MG63 (cell line): Measurements from ENCODE around the gene KICS2. TPM values are rescaled to one million over a fixed set of nuclear protein-coding genes. Genes with fewer than 3 reads are reported as not detected.

Experiments used
- DNase-seq: peaks from one replicate; pipeline ENCODE4 v3.0.0-alpha.2; 2020
- H3K27me3 ChIP-seq: fragments of 250-450 bp; sonication (Bioruptor Pico); 2 replicates; pipeline ENCODE4 v1.5.1; 2020; ENCODE audit warnings: mild to moderate bottlenecking, moderate library complexity
- H3K36me3 ChIP-seq: fragments of 250-450 bp; sonication (Bioruptor Pico); 2 replicates; pipeline ENCODE4 v1.5.1; 2020; ENCODE audit warnings: mild to moderate bottlenecking, moderate library complexity
- H3K4me3 ChIP-seq: fragments of 250-450 bp; sonication (Bioruptor Pico); 2 replicates; pipeline ENCODE4 v1.5.1; 2020; ENCODE audit warnings: mild to moderate bottlenecking, moderate library complexity
- H3K9me3 ChIP-seq: fragments of 250-450 bp; sonication (Bioruptor Pico); 2 replicates; pipeline ENCODE4 v1.5.1; 2020; ENCODE audit warnings: mild to moderate bottlenecking, moderate library complexity
- total RNA-seq: library from RNA; depleted of rRNA; stranded (reverse); fragments of >200 nt; shearing (Covaris generic); gene quantifications from 2 replicates; pipeline ENCODE4 v1.2.3, GENCODE V29; 2014; ENCODE audit warnings: low replicate concordance; rRNA removed

The KICS2 gene
- 1.5 and 5.4 TPM in 2 replicates for total RNA-seq

DNA sequence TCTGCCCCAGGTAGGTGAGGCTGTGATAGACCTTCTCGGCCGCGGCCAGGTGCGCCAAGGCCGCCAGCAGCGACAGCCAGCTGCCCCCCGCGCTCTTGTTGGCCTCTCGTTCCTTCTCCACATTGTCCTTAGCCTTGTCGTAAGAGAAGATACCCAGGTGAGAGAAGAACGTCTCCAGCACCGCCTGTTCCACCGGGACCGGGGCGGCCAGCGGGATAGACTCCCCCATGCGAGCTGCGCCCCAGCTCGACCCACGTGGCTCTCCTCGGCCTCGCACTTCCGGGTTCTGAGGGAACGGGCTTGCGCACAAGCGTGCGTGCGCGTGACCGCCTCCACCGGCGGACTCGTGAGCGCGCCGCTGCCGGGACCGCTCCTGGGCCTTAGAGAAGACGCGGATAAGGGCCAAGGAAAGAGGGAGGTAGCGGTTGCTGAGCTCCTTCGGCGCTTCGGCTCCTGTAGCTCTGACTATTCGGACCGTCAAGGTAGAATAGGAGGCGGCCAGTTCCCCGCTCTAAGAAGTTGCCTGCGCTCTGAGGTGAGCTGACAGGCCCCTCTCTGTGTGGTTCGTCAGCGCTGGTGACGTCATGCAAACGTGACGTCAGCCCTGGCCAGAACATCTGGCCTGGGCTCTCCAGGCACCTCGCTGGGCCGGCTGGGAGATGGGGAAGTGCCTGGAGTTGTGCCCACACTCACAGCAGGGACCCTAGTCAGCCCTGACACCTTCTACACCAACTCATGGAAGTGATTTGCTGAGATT, at the start of gene KICS2:
Gene KICS2, minus strand, starts transcription at position 288 of the 757 bp plus-strand sequence. Its CDS starts 59 bp downstream, at position 229.
- DNase-seq, result peak; percentile 94
- Histone ChIP-seq H3K27me3 (no peaks in the 10 kb centered on the region), H3K9me3 (no peaks in the 10 kb centered on the region), H3K4me3 (peak within 1 kb of the TSS; percentile 87), H3K36me3 (no peaks in the 10 kb centered on the region)

DNA sequence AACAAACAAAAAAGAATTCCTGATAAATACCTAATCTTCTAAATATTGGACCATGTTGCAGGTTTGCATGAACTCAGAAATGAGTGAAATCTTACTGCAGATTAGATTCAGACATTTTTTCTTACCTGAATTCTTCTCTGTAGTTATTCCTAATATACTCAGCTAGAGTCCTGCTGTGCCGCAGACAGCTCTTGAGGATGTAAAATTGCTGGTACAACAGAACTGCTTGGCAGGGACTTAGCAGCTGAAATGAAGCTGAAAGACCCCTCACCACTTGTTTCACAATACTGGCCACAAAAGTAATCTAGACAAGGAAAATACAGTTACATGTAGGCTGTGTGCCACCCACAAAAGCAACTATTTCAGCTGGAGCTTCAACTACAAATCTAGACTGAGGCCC, 48.3 kb upstream of the KICS2 start:
- H3K27me3 ChIP-seq, result no peaks in the 10 kb centered on the region
- DNase-seq, result no peak
- no peaks in the 10 kb centered on the region for H3K9me3 ChIP-seq
- no peak overlapping the region for H3K4me3 ChIP-seq
- no peaks in the 10 kb centered on the region for H3K36me3 ChIP-seq

DNA sequence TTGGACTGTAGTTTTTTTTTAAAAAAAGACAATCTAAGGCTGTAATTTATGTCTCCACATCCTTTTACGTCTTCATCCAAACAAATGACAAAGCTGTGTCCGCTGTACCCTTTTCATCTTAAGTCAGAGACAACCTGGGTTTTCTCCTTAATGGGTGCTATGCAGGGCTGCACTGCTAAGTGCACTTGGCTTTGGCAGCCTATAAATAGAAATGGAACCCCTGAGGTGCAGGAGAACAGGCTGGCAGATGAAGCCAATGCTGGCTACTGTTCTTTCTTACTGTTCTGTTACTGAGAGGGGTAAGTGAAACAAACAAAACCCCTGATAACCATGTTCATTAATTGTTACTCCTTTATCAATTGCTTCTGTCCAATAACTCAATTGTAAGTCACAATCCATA, 47.1 kb upstream of the KICS2 start:
- no peak for DNase-seq
- Histone ChIP-seq H3K36me3 (no peaks in the 10 kb centered on the region), H3K9me3 (no peaks in the 10 kb centered on the region), H3K4me3 (no peak overlapping the region), H3K27me3 (no peaks in the 10 kb centered on the region)

DNA sequence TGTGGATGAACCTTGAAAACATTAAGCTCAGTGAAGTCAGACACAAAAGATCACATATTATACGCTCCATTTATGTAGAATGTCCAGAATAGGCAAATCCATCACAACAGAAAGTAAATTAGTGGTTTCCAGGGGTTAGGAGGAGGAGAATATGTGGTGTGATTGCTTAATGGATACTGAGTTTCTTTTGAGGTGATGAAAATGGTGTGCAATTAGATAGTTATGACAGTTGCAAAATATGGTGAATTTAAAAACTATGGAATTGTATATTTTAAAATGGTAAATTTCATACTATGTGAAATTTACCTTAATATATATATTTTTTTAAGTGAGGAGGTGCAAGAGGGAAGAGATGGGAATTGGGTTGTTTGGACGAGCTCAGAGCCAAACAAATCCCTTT, 46.3 kb upstream of the KICS2 start:
- no peak overlapping the region for H3K4me3 ChIP-seq
- H3K36me3 ChIP-seq, result no peaks in the 10 kb centered on the region
- H3K27me3 ChIP-seq, result no peaks in the 10 kb centered on the region
- DNase-seq, result no peak
- no peaks in the 10 kb centered on the region for H3K9me3 ChIP-seq

DNA sequence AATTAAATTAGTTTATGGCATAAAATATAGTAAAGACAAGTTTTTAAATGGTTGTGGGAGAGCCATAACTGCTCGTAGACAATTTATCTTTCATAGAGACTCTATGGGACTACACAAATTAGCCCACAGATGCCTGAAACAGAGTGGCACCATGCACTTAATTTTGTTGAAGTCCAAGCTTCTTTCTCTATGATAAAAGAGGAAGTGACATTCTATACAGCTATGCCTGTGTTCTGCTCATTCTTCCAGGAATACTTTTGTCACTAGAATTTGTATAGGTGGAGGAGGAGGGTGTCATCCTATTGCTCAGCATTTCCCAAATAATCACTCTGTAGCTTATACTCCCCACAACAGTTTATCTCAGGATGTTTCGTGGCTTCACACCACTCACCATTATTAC, 43.7 kb upstream of the KICS2 start:
- DNase-seq, result no peak
- H3K36me3 ChIP-seq, result no peaks in the 10 kb centered on the region
- H3K9me3 ChIP-seq, result no peaks in the 10 kb centered on the region
- H3K4me3 ChIP-seq, result no peak overlapping the region
- H3K27me3 ChIP-seq, result no peaks in the 10 kb centered on the region

DNA sequence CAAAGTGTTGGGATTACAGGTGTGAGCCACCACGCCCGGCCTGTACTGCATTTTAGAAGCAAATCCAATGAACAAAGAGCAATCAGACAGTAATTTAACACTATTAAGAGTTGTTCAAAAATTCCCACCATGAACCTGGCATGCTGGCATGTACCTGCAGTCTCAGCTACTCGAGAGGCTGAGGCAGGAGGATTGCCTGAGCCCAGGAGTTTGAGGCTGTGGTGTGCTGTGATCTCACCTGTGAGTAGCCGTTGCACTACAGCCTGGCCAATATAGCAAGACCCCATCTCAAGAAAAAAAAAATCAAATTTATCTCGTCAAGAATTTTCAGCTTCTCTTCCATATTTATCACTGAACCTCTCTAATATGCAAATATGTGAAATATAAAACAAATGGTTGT, 39.7 kb upstream of the KICS2 start:
- H3K4me3 ChIP-seq, result no peak overlapping the region
- H3K9me3 ChIP-seq, result no peaks in the 10 kb centered on the region
- no peaks in the 10 kb centered on the region for H3K36me3 ChIP-seq
- H3K27me3 ChIP-seq, result no peaks in the 10 kb centered on the region
- no peak for DNase-seq

DNA sequence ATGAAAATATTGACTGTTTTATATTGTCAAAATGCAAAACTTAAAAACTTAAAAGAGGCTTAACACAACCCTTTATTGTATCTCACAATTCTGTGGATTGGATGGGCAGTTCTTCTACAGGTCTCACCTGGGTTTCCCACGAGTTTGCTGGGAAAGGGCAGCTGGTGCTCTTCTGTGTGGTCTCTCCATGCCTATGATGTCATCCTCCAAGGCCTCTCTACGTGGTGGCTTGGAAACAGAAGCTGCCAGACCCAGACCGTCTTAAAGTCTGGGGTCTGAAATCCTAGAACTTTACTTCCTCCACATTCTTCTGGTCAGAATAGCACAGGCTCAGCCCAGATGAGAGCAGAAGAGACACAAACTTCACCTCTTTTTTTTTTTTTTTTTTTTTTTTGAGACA, 36.5 kb upstream of the KICS2 start:
- Histone ChIP-seq H3K36me3 (no peaks in the 10 kb centered on the region), H3K4me3 (no peak overlapping the region), H3K27me3 (no peaks in the 10 kb centered on the region), H3K9me3 (no peaks in the 10 kb centered on the region)
- DNase-seq, result no peak

DNA sequence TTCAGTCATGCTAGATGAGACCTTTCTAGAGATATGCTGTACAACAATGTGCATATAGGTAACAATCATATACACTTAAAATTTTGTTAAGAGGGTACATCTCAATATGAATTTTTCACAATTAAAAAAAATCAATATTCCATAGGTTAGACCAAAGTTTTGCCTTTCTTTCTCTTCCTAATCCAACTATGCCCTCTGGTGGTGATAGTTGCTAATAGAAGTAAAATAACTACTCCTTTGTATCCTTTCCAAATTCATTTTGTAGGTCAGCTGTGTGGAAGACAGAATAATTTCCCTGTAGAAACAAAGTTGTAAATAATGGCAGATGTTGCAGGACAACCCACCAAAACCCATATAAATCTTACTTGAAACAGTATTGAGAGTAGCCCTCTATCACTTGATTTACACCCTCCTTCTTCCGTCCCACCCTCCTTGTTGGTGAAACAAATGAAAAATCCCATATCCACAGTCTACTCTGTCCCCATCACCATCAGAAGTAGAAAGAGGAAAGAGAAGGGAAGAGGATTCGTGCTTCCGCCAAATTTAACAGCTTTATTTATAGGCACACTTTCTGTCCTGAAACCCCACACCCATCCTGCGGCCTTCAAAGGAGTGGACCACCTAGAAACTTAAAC, 34.2 kb upstream of the KICS2 start:
- H3K9me3 ChIP-seq, result no peaks in the 10 kb centered on the region
- no peak overlapping the region for H3K4me3 ChIP-seq
- DNase-seq, result no peak
- H3K36me3 ChIP-seq, result no peaks in the 10 kb centered on the region
- no peaks in the 10 kb centered on the region for H3K27me3 ChIP-seq

DNA sequence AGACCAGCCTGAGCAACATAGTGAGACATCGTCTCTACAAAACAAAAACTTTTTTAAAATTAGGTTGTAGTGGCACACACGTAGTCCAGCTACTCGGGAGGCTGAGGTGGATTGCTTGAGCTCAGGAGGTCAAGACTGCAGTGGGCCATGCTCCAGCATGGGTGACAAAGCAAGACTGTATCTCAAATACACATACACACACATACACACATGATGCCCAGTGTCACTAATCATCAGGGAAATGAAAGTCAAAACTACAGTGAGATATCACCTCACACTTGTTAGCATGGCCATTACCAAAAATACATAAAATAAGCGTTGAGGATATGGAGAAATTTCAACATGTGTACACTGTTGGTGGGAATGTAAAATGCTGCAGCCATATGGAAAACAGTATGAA, 33.2 kb upstream of the KICS2 start:
- no peak overlapping the region for H3K4me3 ChIP-seq
- DNase-seq, result no peak
- H3K27me3 ChIP-seq, result no peaks in the 10 kb centered on the region
- no peaks in the 10 kb centered on the region for H3K36me3 ChIP-seq
- H3K9me3 ChIP-seq, result no peaks in the 10 kb centered on the region

DNA sequence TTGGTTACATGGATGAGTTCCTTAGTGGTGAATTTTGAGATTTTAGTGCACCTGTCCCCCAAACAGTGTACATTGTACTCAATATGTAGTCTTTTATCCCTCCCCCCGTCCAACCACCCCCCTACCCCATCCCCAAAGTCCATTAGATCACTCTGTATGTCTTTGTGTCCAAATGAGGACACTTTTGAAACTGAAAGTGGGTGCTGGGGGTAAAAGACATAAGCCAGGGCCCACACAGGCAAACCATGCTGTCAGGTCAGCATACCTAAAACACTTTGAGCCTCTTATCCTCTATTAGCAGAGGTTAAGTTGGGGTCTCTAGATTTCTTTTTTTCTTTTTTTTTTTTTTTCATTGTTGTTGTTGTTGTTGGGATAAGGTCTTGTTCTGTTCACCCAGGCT, 31.3 kb upstream of the KICS2 start:
- H3K4me3 ChIP-seq, result no peak overlapping the region
- H3K9me3 ChIP-seq, result no peaks in the 10 kb centered on the region
- no peak for DNase-seq
- no peaks in the 10 kb centered on the region for H3K27me3 ChIP-seq
- no peaks in the 10 kb centered on the region for H3K36me3 ChIP-seq

DNA sequence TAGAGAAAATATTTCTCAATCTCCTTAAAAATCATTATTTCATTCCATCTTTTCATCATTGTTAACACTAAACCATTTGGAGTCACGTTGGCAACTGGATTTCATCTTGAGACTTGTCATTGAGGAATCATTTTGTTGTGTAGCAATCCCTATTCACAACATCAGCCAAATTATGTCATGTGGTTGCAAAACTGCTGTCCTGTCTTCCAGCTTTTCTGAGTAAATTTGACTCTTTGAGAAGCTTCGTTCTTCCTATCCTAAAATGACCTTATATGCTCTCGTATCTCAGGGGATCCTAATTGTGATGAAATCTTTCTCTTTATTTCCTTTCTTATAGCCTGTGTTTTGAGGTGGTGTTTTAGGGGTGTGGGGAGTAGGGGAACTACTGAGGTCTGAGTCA, 30.6 kb upstream of the KICS2 start:
- Histone ChIP-seq H3K4me3 (no peak overlapping the region), H3K36me3 (no peaks in the 10 kb centered on the region), H3K9me3 (no peaks in the 10 kb centered on the region), H3K27me3 (no peaks in the 10 kb centered on the region)
- no peak for DNase-seq

DNA sequence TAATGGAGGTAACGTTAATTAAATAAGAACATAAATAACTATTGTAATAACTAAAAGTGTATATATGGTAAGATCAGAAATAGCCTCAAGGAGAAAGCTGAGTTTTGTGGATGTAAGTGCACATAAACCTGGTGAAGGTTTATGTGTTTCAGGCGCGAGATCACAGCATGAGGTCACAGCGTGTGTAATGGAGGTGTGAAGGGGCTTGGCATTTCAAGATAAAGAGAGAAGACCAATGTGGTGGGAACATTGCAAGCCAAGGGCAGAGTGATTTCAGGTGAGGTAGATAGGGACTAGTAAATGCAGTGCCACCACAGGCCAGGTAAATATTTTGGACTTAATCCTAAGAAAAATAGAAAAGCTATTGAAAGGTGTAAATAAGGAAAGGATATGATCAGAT, 21.7 kb upstream of the KICS2 start:
- no peak for DNase-seq
- Histone ChIP-seq H3K27me3 (no peaks in the 10 kb centered on the region), H3K36me3 (no peaks in the 10 kb centered on the region), H3K4me3 (no peak overlapping the region), H3K9me3 (no peaks in the 10 kb centered on the region)

DNA sequence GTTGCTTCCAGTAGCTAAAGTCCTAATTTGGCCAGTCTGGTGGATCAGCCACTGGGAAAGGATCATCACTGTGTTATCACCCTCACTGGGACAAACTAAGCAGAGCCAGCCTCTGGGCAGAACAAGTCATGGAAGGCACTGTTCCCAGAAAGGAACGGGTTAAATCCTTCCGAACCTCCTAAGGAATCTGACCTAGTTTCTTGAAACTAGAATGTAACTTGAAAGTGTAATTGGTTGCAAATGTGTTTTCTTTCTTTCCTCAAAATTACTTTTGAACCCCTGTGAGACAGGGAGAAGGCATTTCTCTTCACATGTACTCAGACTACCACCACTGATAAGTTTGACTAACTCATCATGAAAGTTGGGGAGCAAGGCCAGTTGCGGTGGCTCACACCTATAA, 18.7 kb upstream of the KICS2 start:
- DNase-seq, result no peak
- H3K4me3 ChIP-seq, result no peak overlapping the region
- H3K36me3 ChIP-seq, result no peaks in the 10 kb centered on the region
- no peaks in the 10 kb centered on the region for H3K9me3 ChIP-seq
- no peaks in the 10 kb centered on the region for H3K27me3 ChIP-seq

DNA sequence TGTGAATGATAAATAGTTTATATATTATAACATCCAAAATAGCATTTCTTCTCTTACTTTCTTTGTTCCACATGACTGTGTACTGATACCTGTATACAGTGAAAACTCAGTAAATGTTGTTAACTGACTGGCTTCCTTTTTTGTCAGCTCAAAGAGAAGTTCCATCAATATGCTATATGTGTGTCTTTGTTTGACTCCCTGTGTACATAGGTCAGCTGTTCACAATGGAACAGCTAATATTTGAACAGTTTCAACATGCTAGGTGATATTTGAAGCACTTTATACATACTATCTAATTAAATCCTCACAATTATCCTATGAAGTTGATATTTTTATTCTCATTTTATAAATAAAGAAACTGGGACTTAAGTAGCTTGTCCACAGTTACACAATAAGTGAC, 15.3 kb upstream of the KICS2 start:
- Histone ChIP-seq H3K4me3 (no peak overlapping the region), H3K27me3 (no peaks in the 10 kb centered on the region), H3K36me3 (no peaks in the 10 kb centered on the region), H3K9me3 (no peaks in the 10 kb centered on the region)
- no peak for DNase-seq

DNA sequence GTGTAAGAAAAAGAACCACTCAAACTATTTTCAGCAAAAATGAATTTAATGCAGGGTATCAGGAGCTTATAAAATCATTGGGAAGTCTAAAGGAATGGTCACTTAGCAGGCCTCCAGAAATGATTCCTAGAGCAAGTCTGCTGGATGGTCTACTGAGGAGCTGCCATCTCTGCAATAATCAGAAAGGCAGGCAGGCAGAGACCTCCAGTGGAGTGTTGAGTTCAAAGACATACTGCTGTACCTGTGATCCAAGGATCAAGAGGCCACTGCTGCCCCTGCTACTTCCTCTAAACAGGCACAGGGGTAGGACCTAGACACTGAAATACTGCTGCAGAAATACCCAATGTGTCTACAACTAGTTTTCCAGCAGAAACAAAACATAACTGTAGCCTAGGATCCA, 14.5 kb upstream of the KICS2 start:
- no peak for DNase-seq
- no peaks in the 10 kb centered on the region for H3K36me3 ChIP-seq

DNA sequence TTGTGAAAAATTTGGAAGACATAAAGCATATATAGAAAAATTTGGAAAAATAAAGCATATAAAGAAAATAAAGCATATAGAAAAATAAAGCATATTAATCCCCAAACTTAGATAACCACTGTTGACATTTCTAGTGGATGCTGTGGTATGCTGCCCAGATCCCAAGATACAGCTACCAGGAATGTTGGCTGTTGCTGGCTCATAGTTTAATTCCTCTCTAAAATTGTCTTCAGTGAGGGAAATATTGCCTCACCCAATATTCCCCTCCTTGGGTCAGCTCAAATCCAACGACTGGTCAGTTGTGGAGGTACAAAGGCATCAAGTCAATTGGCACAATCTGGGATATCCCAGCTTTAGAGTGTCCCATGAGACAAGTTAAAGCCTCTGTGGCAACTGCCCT, 10.1 kb upstream of the KICS2 start:
- H3K9me3 ChIP-seq, result no peaks in the 10 kb centered on the region
- no peaks in the 10 kb centered on the region for H3K36me3 ChIP-seq
- DNase-seq, result no peak
- H3K27me3 ChIP-seq, result no peaks in the 10 kb centered on the region
- H3K4me3 ChIP-seq, result no peak overlapping the region

More for the DNA sequence above, 14.5 kb upstream of the KICS2 start:
- Histone ChIP-seq H3K9me3 (no peaks in the 10 kb centered on the region), H3K4me3 (no peak overlapping the region), H3K27me3 (no peaks in the 10 kb centered on the region)

DNA sequence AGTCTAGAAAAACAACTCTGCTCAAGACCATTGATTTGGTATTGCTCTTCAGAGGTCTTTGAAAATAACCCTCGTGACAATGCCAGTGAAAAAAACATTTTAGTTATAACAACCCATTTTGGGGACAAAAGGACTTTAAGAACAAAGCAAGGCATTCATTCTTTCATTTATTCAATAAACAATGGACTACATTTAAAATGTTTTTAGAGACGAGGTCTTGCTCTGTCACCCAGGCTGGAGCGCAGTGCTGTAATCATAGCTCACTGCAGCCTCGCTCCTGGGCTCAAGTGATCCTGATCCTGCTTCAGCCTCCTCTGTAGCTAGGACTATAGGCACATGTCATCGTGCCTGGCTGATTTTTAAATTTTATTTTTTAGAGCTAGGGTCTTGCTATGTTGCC, 7.7 kb upstream of the KICS2 start:
- H3K36me3 ChIP-seq, result no peaks in the 10 kb centered on the region
- H3K4me3 ChIP-seq, result no peak overlapping the region
- no peaks in the 10 kb centered on the region for H3K27me3 ChIP-seq
- DNase-seq, result no peak
- no peaks in the 10 kb centered on the region for H3K9me3 ChIP-seq

DNA sequence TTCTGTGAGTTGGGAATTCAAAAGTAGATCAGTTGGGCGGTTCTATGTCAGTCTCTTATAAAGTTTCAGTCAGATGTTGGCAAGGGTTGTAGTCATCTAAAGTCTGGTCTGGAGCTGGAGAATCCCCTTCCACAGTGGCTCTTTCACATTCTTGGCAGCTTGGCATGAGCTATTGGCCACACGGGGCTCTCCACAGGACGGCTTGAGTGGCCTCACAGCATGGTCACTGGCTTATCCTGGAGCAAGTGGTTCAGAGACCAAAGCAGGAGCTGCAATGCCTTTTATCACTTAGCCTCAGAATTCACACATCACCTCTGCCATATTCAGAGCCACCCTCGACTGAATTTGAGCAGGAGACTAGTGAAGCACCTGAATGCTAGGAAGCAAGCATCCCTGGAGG, 7.1 kb upstream of the KICS2 start:
- no peak overlapping the region for H3K4me3 ChIP-seq
- no peaks in the 10 kb centered on the region for H3K27me3 ChIP-seq
- no peak for DNase-seq
- no peaks in the 10 kb centered on the region for H3K36me3 ChIP-seq
- H3K9me3 ChIP-seq, result no peaks in the 10 kb centered on the region
